Lower leg skin (tissue), 4 donors: ENCODE data around the gene FZD2. TPM values are rescaled to one million over a fixed set of nuclear protein-coding genes. Genes with fewer than 3 reads are reported as not detected.

ENCODE experiments used
- DNase-seq, 2 donors: peaks; one replicate each; pipeline ENCODE4 v3.0.0-alpha.2; 2019; ENCODE audit warnings: low spot score in 2 of 2
- H3K4me3 ChIP-seq: fragments of 200-600 bp; sonication (generic); 2 replicates; pipeline ENCODE4 v1.5.1; 2017; ENCODE audit warnings: mild to moderate bottlenecking, low read depth; ENCODE audit not compliant: poor library complexity, severe bottlenecking
- CTCF ChIP-seq, 3 donors: fragments of 450-650 bp; IDR thresholded peaks; one replicate each; pipeline ENCODE4 v1.5.1; 2016; ENCODE audit warnings: antibody characterized with exemption in 3 of 3, mild to moderate bottlenecking in 3 of 3, moderate library complexity in 2 of 3
- POLR2A ChIP-seq, 2 donors: fragments of 450-650 bp; IDR thresholded peaks; one replicate each; pipeline ENCODE4 v1.6.1; 2016 to 2017; ENCODE audit warnings: antibody characterized with exemption in 2 of 2, mild to moderate bottlenecking in 1 of 2, moderate library complexity in 1 of 2
- WGBS, 2 donors: methylation state at CpG; one replicate each; pipeline ENCODE4 v1.1.5; 2018; 5-methylcytosine and 5-hydroxymethylcytosine counted together
- intact Hi-C: fragments of 100-400 bp; cut with DNase I; formaldehyde crosslinking; loops from one replicate; pipeline ENCODE4 v1.15.0; 2023; ENCODE audit warnings: low total_unique reads
- total RNA-seq, 4 donors: library from RNA; depleted of rRNA; stranded (reverse); fragments of >200 nt; gene quantifications; one replicate each; pipeline ENCODE4 v1.1.0, GENCODE V29; 2016

Gene FZD2
- total RNA-seq, 4 donors from 2014 or later: 0.49 to 1.8 (median 0.89) TPM

GRCh38 chr17:44558334-44558709 lies 1.0 kb downstream of the FZD2 start:
- no peak overlapping the region for H3K4me3 ChIP-seq
- no peak for DNase-seq
- intact Hi-C loops: no loop called here
- 44 to 50% methylated on average over 28 to 31 of the region's 31 CpGs for WGBS, 2 donors
- TF ChIP-seq CTCF (IDR thresholded peaks at IDR 0.05) (no peak), POLR2A (IDR thresholded peaks at IDR 0.05) (no peak)

DNA sequence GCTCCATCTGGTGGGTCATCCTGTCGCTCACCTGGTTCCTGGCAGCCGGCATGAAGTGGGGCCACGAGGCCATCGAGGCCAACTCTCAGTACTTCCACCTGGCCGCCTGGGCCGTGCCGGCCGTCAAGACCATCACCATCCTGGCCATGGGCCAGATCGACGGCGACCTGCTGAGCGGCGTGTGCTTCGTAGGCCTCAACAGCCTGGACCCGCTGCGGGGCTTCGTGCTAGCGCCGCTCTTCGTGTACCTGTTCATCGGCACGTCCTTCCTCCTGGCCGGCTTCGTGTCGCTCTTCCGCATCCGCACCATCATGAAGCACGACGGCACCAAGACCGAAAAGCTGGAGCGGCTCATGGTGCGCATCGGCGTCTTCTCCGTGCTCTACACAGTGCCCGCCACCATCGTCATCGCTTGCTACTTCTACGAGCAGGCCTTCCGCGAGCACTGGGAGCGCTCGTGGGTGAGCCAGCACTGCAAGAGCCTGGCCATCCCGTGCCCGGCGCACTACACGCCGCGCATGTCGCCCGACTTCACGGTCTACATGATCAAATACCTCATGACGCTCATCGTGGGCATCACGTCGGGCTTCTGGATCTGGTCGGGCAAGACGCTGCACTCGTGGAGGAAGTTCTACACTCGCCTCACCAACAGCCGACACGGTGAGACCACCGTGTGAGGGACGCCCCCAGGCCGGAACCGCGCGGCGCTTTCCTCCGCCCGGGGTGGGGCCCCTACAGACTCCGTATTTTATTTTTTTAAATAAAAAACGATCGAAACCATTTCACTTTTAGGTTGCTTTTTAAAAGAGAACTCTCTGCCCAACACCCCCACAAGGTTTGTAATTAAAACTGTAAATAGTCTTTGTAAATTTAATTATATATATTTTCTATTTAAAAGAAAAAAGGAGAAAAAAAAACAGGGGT lies 1.7 kb downstream of the FZD2 start:
- intact Hi-C loops: no loop called here
- 59 to 62% methylated on average over 74 of the region's 74 CpGs for WGBS, 2 donors
- H3K4me3 ChIP-seq: no peak overlapping the region
- no peak for TF ChIP-seq CTCF (IDR thresholded peaks at IDR 0.05)
- no peak for TF ChIP-seq POLR2A (IDR thresholded peaks at IDR 0.05)
- no peak for DNase-seq

DNA sequence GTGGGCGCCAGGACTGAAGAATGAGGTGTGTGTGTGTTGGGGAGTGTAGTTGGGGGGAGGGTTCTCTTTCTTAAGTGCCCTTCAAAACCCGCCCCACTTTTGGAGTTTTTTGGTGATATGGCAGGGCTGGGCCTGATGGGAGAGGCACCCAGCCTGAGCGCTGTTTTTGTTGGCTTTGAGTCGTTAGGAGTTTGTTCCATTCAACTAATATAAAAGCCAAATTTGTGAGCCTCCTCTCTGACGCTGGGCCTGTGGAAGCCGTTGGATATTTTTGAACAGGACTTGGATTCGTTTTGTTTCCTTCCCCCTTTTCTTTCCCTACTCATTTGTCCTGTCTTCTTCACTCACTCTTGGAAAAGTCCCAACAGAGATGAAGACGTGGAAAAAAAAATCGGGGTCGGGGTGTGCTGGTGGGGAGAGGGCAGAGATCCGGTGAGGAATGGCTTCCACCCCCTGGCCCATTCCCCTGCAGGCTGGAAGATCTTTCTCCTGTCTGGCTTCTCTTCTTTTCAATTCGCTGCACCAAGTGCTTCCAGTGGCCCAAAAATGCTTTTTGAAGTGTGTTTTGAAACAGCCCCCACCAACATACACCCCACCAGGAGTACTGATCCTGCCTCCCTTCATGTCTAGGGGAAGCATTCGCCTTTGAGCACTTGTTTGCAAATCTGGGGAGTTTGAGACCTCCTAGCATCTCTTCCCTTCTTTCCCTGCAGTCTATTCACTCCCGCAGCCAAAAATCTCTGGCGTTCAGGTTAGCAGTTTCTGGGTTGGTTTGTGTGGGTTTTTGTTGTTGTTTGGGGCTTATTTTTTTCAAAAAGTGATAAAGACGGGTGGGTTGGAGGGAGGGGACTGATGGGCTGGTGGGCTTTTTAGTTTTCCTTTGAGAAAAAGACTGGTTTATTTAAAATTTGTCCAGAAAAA lies 2.6 kb downstream of the FZD2 start:
- H3K4me3 ChIP-seq: no peak overlapping the region
- no peak for DNase-seq
- intact Hi-C loops: no loop called here

DNA sequence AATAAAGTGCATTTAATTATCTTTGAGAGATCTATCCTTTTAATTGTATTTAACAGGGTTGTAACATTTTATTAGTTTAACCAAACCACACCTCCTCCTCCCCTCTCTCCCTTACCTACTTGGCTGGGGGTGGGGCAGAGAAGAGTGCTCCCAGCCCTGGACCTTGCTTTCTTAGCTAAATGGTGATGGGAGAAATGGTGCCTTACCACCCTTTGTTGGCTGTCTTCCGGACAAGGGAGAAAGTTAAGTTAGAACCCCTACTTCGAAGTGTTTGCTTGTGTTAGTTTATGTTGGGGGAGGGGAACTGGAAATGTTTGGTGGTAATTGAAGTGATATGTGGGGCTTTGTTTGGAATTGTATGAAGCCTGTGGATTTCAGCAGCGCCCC lies 3.9 kb downstream of the FZD2 start:
- no peak for DNase-seq
- TF ChIP-seq POLR2A (IDR thresholded peaks at IDR 0.05): no peak
- no peak for TF ChIP-seq CTCF (IDR thresholded peaks at IDR 0.05)
- 56 to 58% methylated on average over 3 of the region's 3 CpGs for WGBS, 2 donors
- no peak overlapping the region for H3K4me3 ChIP-seq
- intact Hi-C loops: no loop called here

More for the DNA sequence above, 2.6 kb downstream of the FZD2 start:
- WGBS, 2 donors: 38 to 47% methylated on average over 16 of the region's 16 CpGs
- TF ChIP-seq CTCF (IDR thresholded peaks at IDR 0.05) (no peak), POLR2A (IDR thresholded peaks at IDR 0.05) (no peak)

DNA sequence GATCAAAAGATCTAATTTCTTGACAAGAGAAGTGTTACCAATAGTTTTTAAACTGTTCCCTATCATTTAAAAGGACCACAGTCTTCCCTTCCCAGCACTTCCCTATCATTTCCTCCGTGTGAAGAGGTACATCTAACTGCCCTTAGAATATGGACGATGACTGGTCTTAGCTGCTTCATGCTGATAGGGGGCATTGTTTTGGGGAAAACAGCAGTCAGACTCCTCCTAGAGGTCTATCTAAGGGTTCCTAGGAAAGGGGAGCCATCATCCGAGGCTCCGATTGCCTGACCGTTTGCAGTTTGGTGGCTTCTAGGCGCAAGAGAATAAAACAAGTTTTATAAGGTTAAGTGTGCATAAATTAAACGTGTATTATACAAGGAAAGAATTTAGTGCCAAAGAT lies 7.1 kb downstream of the FZD2 start:
- 73 to 74% methylated on average over 7 of the region's 7 CpGs for WGBS, 2 donors
- H3K4me3 ChIP-seq: no peak overlapping the region
- DNase-seq: no peak
- intact Hi-C loops: no loop called here
- TF ChIP-seq CTCF (IDR thresholded peaks at IDR 0.05) (no peak), POLR2A (IDR thresholded peaks at IDR 0.05) (no peak)
